Tibial nerve (tissue), 4 donors: ENCODE data around the gene PLS1.

Experiments used
- CTCF ChIP-seq, 5 experiments: fragments of 200-600 bp in 3 of 5; fragments of 450-650 bp in 2 of 5; sonication (generic) in 3 of 5; IDR thresholded peaks; one replicate each; pipeline ENCODE4 v1.5.1; 2016 to 2019; ENCODE audit warnings: antibody characterized with exemption in 5 of 5, mild to moderate bottlenecking in 3 of 5, moderate library complexity in 2 of 5
- EP300 ChIP-seq, 2 donors: sonication (generic); formaldehyde crosslinking; IDR thresholded peaks; one replicate each; pipeline ENCODE4 v1.6.1; 2017; ENCODE audit warnings: antibody characterized with exemption in 2 of 2, mild to moderate bottlenecking in 1 of 2
- POLR2A ChIP-seq, 2 donors: fragments of 450-650 bp; IDR thresholded peaks; one replicate each; pipeline ENCODE4 v1.6.1; 2017; ENCODE audit warnings: antibody characterized with exemption in 2 of 2, mild to moderate bottlenecking in 2 of 2, moderate library complexity in 2 of 2

- no peak for TF ChIP-seq POLR2A (IDR thresholded peaks at IDR 0.05)
- TF ChIP-seq EP300 (IDR thresholded peaks at IDR 0.05), result no peak
- no peak for TF ChIP-seq CTCF (IDR thresholded peaks at IDR 0.05)
Measured at GRCh38 chr3:142642956-142643355, 46.8 kb downstream of the PLS1 start.
